Upper lobe of left lung (tissue), 6 donors: ENCODE data around the gene SMG5. TPM values are rescaled to one million over a fixed set of nuclear protein-coding genes. Genes with fewer than 3 reads are reported as not detected.
"Not testable (repeated sequence)": the region's sequence is repeated elsewhere in the genome, so short reads cannot be mapped to it uniquely, and the experiment has no call there.

Experiments
- ATAC-seq, 2 donors: fragments of 200-7000 bp; cut with Tn5 transposase; one replicate each; pipeline ENCODE4 v1.9.1; 2022; ENCODE audit warnings: mild to moderate bottlenecking in 2 of 2, moderate library complexity in 2 of 2; ENCODE audit not compliant: low FRiP score in 2 of 2
- DNase-seq, 2 donors: peaks; one replicate each; pipeline ENCODE4 v3.0.0-alpha.2; 2019 to 2020
- H3K27ac ChIP-seq, 4 donors: fragments of 200-600 bp; sonication (generic); one replicate each; pipeline ENCODE4 v1.5.1; 2016 to 2019
- H3K27me3 ChIP-seq, 4 donors: fragments of 200-600 bp; sonication (generic); one replicate each; pipeline ENCODE4 v1.5.1; 2017 to 2019
- H3K36me3 ChIP-seq, 4 donors: fragments of 200-600 bp; sonication (generic); one replicate each; pipeline ENCODE4 v1.5.1; 2016 to 2019
- H3K4me1 ChIP-seq, 4 donors: fragments of 200-600 bp; sonication (generic); one replicate each; pipeline ENCODE4 v1.5.1; 2018 to 2019
- H3K4me3 ChIP-seq, 4 donors: fragments of 200-600 bp; sonication (generic); one replicate each; pipeline ENCODE4 v1.5.1; 2017 to 2019; ENCODE audit warnings: mild to moderate bottlenecking in 2 of 4, moderate library complexity in 1 of 4
- H3K9me3 ChIP-seq, 4 donors: fragments of 200-600 bp; sonication (generic); one replicate each; pipeline ENCODE4 v1.5.1; 2018 to 2019
- EP300 ChIP-seq, 4 donors: sonication (generic); formaldehyde crosslinking; IDR thresholded peaks; one replicate each; pipeline ENCODE4 v1.5.1; 2017; ENCODE audit warnings: antibody characterized with exemption in 4 of 4, control low read depth in 2 of 4
- POLR2A ChIP-seq, 4 donors: fragments of 450-650 bp; IDR thresholded peaks; one replicate each; pipeline ENCODE4 v1.5.1; 2016 to 2017; ENCODE audit warnings: antibody characterized with exemption in 4 of 4, mild to moderate bottlenecking in 2 of 4
- POLR2AphosphoS5 ChIP-seq, 2 donors: sonication (generic); formaldehyde crosslinking; IDR thresholded peaks; one replicate each; pipeline ENCODE4 v1.5.1; 2017; ENCODE audit warnings: antibody characterized with exemption in 2 of 2
- WGBS, 2 donors: methylation state at CpG; one replicate each; pipeline ENCODE4 v1.1.5; 2017 to 2018; 5-methylcytosine and 5-hydroxymethylcytosine counted together
- total RNA-seq, 6 donors: library from RNA; depleted of rRNA in 4 of 6; stranded (reverse); fragments of >200 nt in 4 of 6; gene quantifications; one replicate each; pipeline versions ENCODE4 v1.1.0 to v1.2.1, GENCODE V29; 2016 to 2021
- TF ChIP-seq, protein P1 (sequence below), 6 experiments: fragments of 450-650 bp in 4 of 6; fragments of 200-600 bp in 2 of 6; sonication (generic) in 2 of 6; IDR thresholded peaks; one replicate each; pipeline ENCODE4 v1.5.1; 2016 to 2019; ENCODE audit warnings: antibody characterized with exemption in 6 of 6
- donor health status: DM: no; HTN: no; CAD: no; lungs with moderate emphysema.
- donor health status: DM: no; HTN: yes; CAD: no; lungs with severe emphysema.

SMG5 gene
- 100 to 1,000 TPM in 1 of 6 donors, 10 to 100 TPM in 5; 52.3 to 136 (median 69.1) TPM for total RNA-seq

DNA sequence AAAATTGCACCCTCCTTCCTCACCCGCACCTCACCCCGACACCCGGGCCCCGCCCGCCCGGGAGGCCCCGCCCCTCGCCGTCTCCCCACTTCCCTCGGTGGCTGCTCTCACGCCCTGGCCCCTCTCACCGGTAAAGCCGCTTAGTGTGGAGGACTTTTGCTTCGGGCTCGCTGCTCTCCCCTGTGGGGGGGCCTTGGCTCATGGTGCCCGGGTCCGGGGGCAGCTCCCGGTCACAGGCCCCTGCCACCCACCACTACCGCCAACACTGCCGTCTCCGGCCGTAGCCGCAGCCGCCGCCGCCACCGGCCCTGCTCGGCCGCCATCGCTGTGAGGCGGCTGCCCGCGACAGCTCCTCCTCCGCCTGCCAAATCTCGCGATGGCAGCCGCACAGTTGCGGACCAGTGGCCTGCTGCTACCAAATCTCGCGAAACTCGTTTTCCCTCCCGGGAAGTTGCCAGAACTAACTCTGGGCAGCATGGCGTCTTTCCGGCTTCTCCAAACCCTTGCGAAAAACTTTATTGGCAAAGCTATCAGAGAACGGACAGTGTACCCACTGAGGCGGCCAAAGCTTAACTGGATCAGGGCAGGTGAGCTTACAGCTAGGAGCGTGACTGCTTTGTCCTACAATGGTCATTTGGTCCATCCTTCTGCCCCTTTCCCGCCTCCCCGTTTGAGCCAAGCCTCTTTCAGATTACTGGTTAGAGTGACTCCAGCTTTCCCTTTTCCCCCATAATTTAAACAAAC is at the start of gene SMG5:
TSS of gene SMG5 (minus strand) at position 347 of the 744 bp plus-strand sequence. CDS start at position 202, 145 bp downstream.
- no peaks in the 10 kb centered on the region for H3K9me3 ChIP-seq
- peak; percentile 98 for DNase-seq
- H3K27me3 ChIP-seq: no peaks in the 10 kb centered on the region
- TF ChIP-seq POLR2A (IDR thresholded peaks at IDR 0.05) (peak in 3 of 4 donors; percentile 78 to 95 (median 89)), POLR2AphosphoS5 (IDR thresholded peaks at IDR 0.05) (peak; percentile 89 to 94), EP300 (IDR thresholded peaks at IDR 0.05) (no peak)
- TF ChIP-seq, protein P1, sequence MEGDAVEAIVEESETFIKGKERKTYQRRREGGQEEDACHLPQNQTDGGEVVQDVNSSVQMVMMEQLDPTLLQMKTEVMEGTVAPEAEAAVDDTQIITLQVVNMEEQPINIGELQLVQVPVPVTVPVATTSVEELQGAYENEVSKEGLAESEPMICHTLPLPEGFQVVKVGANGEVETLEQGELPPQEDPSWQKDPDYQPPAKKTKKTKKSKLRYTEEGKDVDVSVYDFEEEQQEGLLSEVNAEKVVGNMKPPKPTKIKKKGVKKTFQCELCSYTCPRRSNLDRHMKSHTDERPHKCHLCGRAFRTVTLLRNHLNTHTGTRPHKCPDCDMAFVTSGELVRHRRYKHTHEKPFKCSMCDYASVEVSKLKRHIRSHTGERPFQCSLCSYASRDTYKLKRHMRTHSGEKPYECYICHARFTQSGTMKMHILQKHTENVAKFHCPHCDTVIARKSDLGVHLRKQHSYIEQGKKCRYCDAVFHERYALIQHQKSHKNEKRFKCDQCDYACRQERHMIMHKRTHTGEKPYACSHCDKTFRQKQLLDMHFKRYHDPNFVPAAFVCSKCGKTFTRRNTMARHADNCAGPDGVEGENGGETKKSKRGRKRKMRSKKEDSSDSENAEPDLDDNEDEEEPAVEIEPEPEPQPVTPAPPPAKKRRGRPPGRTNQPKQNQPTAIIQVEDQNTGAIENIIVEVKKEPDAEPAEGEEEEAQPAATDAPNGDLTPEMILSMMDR (IDR thresholded peaks at IDR 0.05): peak in 1 of 6 experiments; percentile 16
- peak; percentile 95 to 97 for ATAC-seq
- peaks cover 3 to 16% (median 11%) of the 10 kb centered on the region in 4 donors for H3K36me3 ChIP-seq
- WGBS, 2 donors: 0% methylated on average over 38 to 45 of the region's 50 CpGs
- peaks cover 21 to 37% (median 30%) of the 10 kb centered on the region in 4 donors for H3K4me1 ChIP-seq
- peak within 1 kb of the TSS; percentile 90 to 96 (median 94) for H3K27ac ChIP-seq
- peak within 1 kb of the TSS; percentile 71 to 93 (median 83) for H3K4me3 ChIP-seq

- 94 to 97% methylated on average over 9 of the region's 9 CpGs for WGBS, 2 donors
- not testable (repeated sequence) for H3K27ac ChIP-seq, H3K9me3 ChIP-seq, ATAC-seq, H3K4me1 ChIP-seq, H3K4me3 ChIP-seq, DNase-seq, H3K27me3 ChIP-seq
- peaks cover 32 to 82% (median 65%) of the 10 kb centered on the region in 4 donors for H3K36me3 ChIP-seq
Measured at GRCh38 chr1:156323179-156323578, 40.6 kb upstream of the SMG5 start.

DNA sequence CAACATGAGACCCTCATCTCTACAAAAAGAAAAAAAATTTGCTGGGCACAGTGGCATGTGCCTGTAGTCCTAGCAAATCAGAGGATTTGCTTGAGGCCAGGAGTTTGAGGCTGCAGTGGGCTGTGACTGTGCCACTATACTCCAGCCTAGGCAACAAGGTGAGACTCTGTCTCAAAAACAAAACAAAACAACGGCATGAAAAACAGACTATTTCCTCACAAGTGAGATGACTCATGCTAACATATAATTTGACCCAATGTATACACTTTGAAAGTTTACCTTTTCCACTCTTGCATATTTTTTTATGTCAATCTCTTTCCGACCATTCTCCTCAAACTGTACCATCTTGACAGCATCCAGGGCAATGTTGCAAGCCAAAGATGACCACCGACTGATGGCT is 37.9 kb upstream of the SMG5 start:
- H3K4me3 ChIP-seq: no peak overlapping the region
- no peak overlapping the region for H3K27ac ChIP-seq
- no peaks in the 10 kb centered on the region for H3K9me3 ChIP-seq
- H3K27me3 ChIP-seq: no peaks in the 10 kb centered on the region
- no peak for TF ChIP-seq POLR2A (IDR thresholded peaks at IDR 0.05)
- TF ChIP-seq EP300 (IDR thresholded peaks at IDR 0.05): no peak
- TF ChIP-seq, protein P1 (IDR thresholded peaks at IDR 0.05): no peak
- TF ChIP-seq POLR2AphosphoS5 (IDR thresholded peaks at IDR 0.05): no peak
- 84 to 85% methylated on average over 3 of the region's 3 CpGs for WGBS, 2 donors
- no peaks in the 10 kb centered on the region for H3K4me1 ChIP-seq
- ATAC-seq (no peak), DNase-seq (no peak)
- H3K36me3 ChIP-seq: peaks cover 55 to 97% (median 89%) of the 10 kb centered on the region in 4 donors

DNA sequence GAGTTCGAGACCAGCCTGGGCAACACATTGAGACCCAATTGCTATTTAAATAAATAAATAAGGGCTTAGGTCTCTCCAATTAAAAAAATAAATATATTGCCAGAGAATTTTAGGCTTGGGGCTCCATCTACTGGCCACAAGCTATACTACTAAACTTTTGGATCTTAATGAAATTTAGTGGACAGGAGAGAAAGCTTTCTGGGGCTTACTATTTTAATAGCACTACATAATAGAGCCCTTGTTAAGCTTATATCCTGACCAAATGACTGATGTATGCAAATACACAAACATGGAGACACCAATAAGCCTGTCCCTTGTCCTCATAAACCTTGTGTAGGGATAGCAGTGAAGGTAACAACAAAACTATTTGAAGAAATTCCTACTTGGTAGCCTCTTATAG is 37.0 kb upstream of the SMG5 start:
- DNase-seq: no peak
- no peaks in the 10 kb centered on the region for H3K27me3 ChIP-seq
- TF ChIP-seq, protein P1 (IDR thresholded peaks at IDR 0.05): peak in 4 of 6 experiments; percentile 21 to 33 (median 24)
- TF ChIP-seq POLR2A (IDR thresholded peaks at IDR 0.05): no peak
- H3K36me3 ChIP-seq: peaks cover 57 to 100% (median 92%) of the 10 kb centered on the region in 4 donors
- H3K9me3 ChIP-seq: no peaks in the 10 kb centered on the region
- H3K27ac ChIP-seq: no peak overlapping the region
- 85 to 100% methylated on average over 1 of the region's 1 CpG for WGBS, 2 donors
- no peak overlapping the region for H3K4me3 ChIP-seq
- H3K4me1 ChIP-seq: no peaks in the 10 kb centered on the region
- no peak for ATAC-seq

DNA sequence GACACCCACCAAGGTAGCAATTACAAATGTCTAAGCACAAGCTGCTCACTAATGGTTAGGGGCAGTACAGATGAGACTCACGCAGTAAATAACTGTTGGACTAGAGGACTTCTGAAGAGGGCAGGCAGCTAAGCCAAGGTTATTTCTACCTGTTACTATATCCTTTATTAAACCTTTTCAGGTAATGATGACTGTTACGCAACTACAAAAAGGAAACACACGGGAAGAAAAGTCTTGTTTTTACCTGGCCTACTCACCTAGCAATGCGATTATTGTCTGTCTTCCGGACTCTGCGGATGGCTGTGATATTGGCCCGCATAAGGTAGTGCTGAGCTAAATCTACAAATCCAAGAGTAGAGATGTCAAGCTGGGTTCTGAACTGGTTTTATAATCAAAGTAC is 34.3 kb upstream of the SMG5 start:
- no peak overlapping the region for H3K27ac ChIP-seq
- peaks cover 50 to 100% (median 85%) of the 10 kb centered on the region in 4 donors for H3K36me3 ChIP-seq
- WGBS, 2 donors: 89 to 91% methylated on average over 7 of the region's 7 CpGs
- ATAC-seq: no peak
- no peak overlapping the region for H3K4me3 ChIP-seq
- no peaks in the 10 kb centered on the region for H3K4me1 ChIP-seq
- TF ChIP-seq EP300 (IDR thresholded peaks at IDR 0.05) (no peak), POLR2A (IDR thresholded peaks at IDR 0.05) (no peak), POLR2AphosphoS5 (IDR thresholded peaks at IDR 0.05) (no peak)
- TF ChIP-seq, protein P1 (IDR thresholded peaks at IDR 0.05): no peak
- DNase-seq: no peak
- H3K9me3 ChIP-seq: no peaks in the 10 kb centered on the region
- no peaks in the 10 kb centered on the region for H3K27me3 ChIP-seq
